Tibial nerve (tissue), 4 donors: ENCODE results near the gene PARP12. TPM values are rescaled to one million over a fixed set of nuclear protein-coding genes. Genes with fewer than 3 reads are reported as not detected.

Experiments used
- DNase-seq, 2 donors: peaks; one replicate each; pipeline ENCODE4 v3.0.0-alpha.2; 2019; ENCODE audit warnings: low spot score in 2 of 2
- H3K27ac ChIP-seq, 4 donors: fragments of 200-600 bp; sonication (generic) in 3 of 4; one replicate each; pipeline ENCODE4 v1.5.1; 2017 to 2019; ENCODE audit warnings: mild to moderate bottlenecking in 1 of 4
- H3K27me3 ChIP-seq, 2 donors: fragments of 200-600 bp; sonication (generic) in 1 of 2; one replicate each; pipeline versions ENCODE4 v1.5.1 to v1.6.0; 2017 to 2019
- H3K36me3 ChIP-seq, 3 donors: fragments of 200-600 bp; sonication (generic); one replicate each; pipeline ENCODE4 v1.5.1; 2018 to 2019
- H3K4me1 ChIP-seq, 4 donors: fragments of 200-600 bp; sonication (generic) in 3 of 4; one replicate each; pipeline ENCODE4 v1.5.1; 2017 to 2019
- H3K4me3 ChIP-seq, 4 donors: fragments of 200-600 bp; sonication (generic) in 3 of 4; one replicate each; pipeline ENCODE4 v1.5.1; 2017 to 2019; ENCODE audit warnings: mild to moderate bottlenecking in 1 of 4, moderate library complexity in 1 of 4
- H3K9me3 ChIP-seq, 4 donors: fragments of 200-600 bp; sonication (generic) in 3 of 4; one replicate each; pipeline ENCODE4 v1.5.1; 2017 to 2019
- EP300 ChIP-seq, 2 donors: sonication (generic); formaldehyde crosslinking; IDR thresholded peaks; one replicate each; pipeline ENCODE4 v1.6.1; 2017; ENCODE audit warnings: antibody characterized with exemption in 2 of 2, mild to moderate bottlenecking in 1 of 2
- POLR2A ChIP-seq, 2 donors: fragments of 450-650 bp; IDR thresholded peaks; one replicate each; pipeline ENCODE4 v1.6.1; 2017; ENCODE audit warnings: antibody characterized with exemption in 2 of 2, mild to moderate bottlenecking in 2 of 2, moderate library complexity in 2 of 2
- WGBS, 2 donors: methylation state at CpG; one replicate each; pipeline ENCODE4 v1.1.5; 2018; 5-methylcytosine and 5-hydroxymethylcytosine counted together
- total RNA-seq, 4 donors: library from RNA; depleted of rRNA; stranded (reverse); fragments of >200 nt; gene quantifications; one replicate each; pipeline ENCODE4 v1.1.0, GENCODE V29; 2016
- TF ChIP-seq, protein P1 (sequence below), 5 experiments: fragments of 200-600 bp in 3 of 5; fragments of 450-650 bp in 2 of 5; sonication (generic) in 3 of 5; IDR thresholded peaks; one replicate each; pipeline ENCODE4 v1.5.1; 2016 to 2019; ENCODE audit warnings: antibody characterized with exemption in 5 of 5, mild to moderate bottlenecking in 3 of 5, moderate library complexity in 2 of 5

Gene PARP12
- total RNA-seq, 4 donors from 2014 or later = 40.0 to 54.2 (median 44.2) TPM

DNA sequence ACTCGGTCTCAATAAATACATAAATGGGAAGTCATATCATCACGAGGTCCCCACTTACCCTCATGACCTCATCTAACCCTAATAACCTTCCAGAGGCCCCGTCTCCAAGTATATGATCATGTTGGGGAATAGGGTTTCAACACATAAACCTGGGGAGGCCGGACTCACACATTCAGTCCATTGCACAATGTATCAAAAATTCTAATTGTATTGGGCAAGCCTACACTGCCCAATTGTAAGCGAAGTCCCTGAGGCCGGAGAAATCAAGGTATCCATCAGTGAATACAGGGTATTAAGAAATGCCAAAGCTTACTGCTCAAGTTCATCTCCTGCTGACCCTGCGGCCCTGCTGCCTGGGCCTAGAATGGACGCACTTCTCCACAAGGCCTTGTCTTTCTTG, 69.6 kb downstream of the PARP12 start:
- no peaks in the 10 kb centered on the region for H3K9me3 ChIP-seq
- no peak for TF ChIP-seq EP300 (IDR thresholded peaks at IDR 0.05)
- TF ChIP-seq, protein P1, sequence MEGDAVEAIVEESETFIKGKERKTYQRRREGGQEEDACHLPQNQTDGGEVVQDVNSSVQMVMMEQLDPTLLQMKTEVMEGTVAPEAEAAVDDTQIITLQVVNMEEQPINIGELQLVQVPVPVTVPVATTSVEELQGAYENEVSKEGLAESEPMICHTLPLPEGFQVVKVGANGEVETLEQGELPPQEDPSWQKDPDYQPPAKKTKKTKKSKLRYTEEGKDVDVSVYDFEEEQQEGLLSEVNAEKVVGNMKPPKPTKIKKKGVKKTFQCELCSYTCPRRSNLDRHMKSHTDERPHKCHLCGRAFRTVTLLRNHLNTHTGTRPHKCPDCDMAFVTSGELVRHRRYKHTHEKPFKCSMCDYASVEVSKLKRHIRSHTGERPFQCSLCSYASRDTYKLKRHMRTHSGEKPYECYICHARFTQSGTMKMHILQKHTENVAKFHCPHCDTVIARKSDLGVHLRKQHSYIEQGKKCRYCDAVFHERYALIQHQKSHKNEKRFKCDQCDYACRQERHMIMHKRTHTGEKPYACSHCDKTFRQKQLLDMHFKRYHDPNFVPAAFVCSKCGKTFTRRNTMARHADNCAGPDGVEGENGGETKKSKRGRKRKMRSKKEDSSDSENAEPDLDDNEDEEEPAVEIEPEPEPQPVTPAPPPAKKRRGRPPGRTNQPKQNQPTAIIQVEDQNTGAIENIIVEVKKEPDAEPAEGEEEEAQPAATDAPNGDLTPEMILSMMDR (IDR thresholded peaks at IDR 0.05) = no peak
- no peak for TF ChIP-seq POLR2A (IDR thresholded peaks at IDR 0.05)
- H3K4me3 ChIP-seq = no peak overlapping the region
- WGBS, 2 donors = 88 to 92% methylated on average over 8 of the region's 8 CpGs
- H3K4me1 ChIP-seq = peaks cover 0 to 4% (median 0%) of the 10 kb centered on the region in 4 donors
- DNase-seq = no peak
- H3K27ac ChIP-seq = no peak overlapping the region
- H3K27me3 ChIP-seq = no peaks in the 10 kb centered on the region
- H3K36me3 ChIP-seq = no peaks in the 10 kb centered on the region

DNA sequence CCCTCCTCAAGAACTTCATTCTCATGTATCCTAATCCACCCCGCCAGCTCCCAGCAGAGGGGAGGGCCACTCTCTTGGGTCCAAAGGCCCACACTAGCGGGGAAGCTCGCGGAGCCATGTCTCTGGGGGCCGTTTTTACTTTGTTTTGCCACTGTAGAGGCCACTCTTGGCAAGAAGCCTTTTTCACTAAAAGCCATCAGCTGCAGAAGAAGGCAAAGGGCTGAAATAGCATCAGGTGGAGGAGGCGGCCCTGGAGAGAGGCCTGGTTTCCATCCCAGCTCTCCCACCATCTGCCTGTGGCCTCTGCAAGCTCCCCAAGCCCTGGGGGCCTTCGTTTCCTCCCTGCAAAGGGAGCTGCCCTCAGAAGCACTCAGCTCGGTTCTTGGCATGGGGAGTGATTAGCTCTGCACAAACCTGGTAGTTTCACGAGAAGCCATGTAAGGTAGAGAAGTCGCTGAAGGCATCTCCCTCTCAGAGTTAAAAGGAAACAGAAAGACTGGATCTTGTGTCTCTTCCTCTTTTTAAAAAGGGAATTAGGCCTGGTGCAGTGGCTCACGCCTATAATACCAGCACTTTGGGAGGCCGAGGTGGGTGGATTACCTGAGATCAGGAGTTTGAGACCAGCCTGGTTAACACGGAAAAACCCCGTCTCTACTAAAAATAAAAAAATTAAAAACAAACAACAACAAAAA, 70.3 kb downstream of the PARP12 start:
- DNase-seq = no peak
- Histone ChIP-seq H3K36me3 (no peaks in the 10 kb centered on the region), H3K9me3 (no peaks in the 10 kb centered on the region), H3K4me1 (peaks cover 0 to 4% (median 0%) of the 10 kb centered on the region in 4 donors), H3K4me3 (no peak overlapping the region), H3K27ac (no peak overlapping the region), H3K27me3 (no peaks in the 10 kb centered on the region)
- TF ChIP-seq, protein P1 (IDR thresholded peaks at IDR 0.05) = no peak
- TF ChIP-seq EP300 (IDR thresholded peaks at IDR 0.05) (no peak), POLR2A (IDR thresholded peaks at IDR 0.05) (no peak)
- WGBS, 2 donors = 78 to 87% methylated on average over 14 of the region's 14 CpGs

DNA sequence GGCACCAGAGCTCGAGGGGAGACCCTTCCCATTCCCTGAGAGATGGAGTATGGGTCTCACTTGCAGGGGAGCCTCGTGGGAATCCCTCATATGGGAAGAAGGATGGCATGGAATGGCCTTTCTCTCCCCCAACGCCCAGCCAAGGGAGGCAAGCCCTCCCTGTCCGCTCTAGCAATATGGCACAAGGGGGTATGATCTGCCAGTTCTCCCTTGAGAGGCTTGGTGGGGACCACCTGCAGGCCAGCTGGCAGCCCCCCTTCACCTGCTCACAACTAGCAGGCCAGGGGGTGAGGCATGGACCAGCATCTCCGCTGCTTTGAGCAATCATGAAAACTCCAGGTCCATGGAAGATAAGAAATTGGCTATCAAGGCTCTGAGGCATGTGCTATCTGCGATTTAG, 70.8 kb downstream of the PARP12 start:
- no peak overlapping the region for H3K4me3 ChIP-seq
- H3K36me3 ChIP-seq = no peaks in the 10 kb centered on the region
- DNase-seq = no peak
- no peak overlapping the region for H3K27ac ChIP-seq
- no peaks in the 10 kb centered on the region for H3K9me3 ChIP-seq
- H3K27me3 ChIP-seq = no peaks in the 10 kb centered on the region
- H3K4me1 ChIP-seq = peaks cover 0 to 4% (median 0%) of the 10 kb centered on the region in 4 donors
- 84 to 89% methylated on average over 6 of the region's 6 CpGs for WGBS, 2 donors
- TF ChIP-seq EP300 (IDR thresholded peaks at IDR 0.05) = no peak
- no peak for TF ChIP-seq POLR2A (IDR thresholded peaks at IDR 0.05)
- TF ChIP-seq, protein P1 (IDR thresholded peaks at IDR 0.05) = no peak

DNA sequence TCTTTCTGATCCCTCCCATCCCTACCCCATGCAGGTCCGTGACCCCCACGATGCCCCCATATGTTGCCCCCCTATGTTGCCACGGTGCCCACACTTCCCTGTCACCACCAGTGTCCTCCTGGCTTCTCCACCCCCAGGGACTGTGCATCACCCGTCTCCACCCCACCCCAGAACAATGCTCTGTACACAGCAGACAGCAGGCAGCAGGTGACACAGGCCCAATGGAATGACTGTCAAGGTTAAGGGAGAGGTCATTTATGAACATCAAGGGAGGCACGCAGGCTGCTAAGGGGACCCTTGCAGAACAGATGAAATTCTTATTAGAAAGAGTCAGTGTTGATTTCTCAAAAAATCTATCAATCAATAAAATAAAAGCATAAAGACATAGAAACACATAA, 71.5 kb downstream of the PARP12 start:
- Histone ChIP-seq H3K9me3 (no peaks in the 10 kb centered on the region), H3K27me3 (no peaks in the 10 kb centered on the region), H3K4me1 (peaks cover 0 to 4% (median 0%) of the 10 kb centered on the region in 4 donors), H3K36me3 (no peaks in the 10 kb centered on the region), H3K4me3 (no peak overlapping the region), H3K27ac (no peak overlapping the region)
- no peak for DNase-seq
- no peak for TF ChIP-seq POLR2A (IDR thresholded peaks at IDR 0.05)
- TF ChIP-seq, protein P1 (IDR thresholded peaks at IDR 0.05) = no peak
- TF ChIP-seq EP300 (IDR thresholded peaks at IDR 0.05) = no peak
- WGBS, 2 donors = 80 to 82% methylated on average over 5 of the region's 5 CpGs

DNA sequence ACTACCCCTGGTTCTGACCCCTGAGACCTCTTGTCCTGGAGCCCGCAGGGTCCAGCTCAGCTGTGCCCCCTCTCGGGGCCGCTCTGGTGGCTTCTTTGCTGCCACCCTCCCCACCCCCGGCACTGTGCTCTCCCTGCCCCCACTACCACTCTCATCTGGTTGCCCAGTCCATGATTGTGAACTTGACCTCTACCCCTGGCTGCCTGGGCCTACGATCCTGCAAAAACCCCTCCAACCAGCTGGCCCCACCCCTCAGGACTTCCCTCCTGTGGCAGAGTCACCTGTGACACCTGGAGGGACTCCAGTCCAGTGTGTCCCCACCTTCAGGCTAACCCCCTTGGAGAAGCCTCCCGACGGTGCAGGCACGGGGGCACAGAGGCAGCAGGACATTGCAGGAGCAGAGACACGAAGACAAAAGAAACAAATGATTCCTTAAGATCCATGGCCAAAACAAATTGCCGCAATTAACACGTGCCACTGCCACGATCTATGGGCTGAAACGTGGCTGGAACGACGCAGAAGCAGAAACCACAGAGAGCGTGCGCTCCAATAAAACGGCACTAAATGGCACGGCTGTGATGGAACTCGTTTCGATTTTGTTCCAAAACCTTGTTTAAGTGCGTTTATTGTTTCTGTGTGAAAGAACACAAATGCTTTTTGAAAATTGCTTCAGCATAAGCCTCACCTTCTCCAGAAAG, 72.0 kb downstream of the PARP12 start:
- no peaks in the 10 kb centered on the region for H3K36me3 ChIP-seq
- DNase-seq = no peak
- peaks cover 0 to 4% (median 0%) of the 10 kb centered on the region in 4 donors for H3K4me1 ChIP-seq
- H3K9me3 ChIP-seq = no peaks in the 10 kb centered on the region
- H3K4me3 ChIP-seq = no peak overlapping the region
- TF ChIP-seq EP300 (IDR thresholded peaks at IDR 0.05) (no peak), POLR2A (IDR thresholded peaks at IDR 0.05) (no peak)
- TF ChIP-seq, protein P1 (IDR thresholded peaks at IDR 0.05) = no peak
- H3K27me3 ChIP-seq = no peaks in the 10 kb centered on the region
- no peak overlapping the region for H3K27ac ChIP-seq
- WGBS, 2 donors = 75 to 79% methylated on average over 22 of the region's 22 CpGs
